Nephron progenitor cell (in vitro differentiated cells): ENCODE measurements around the gene TRAPPC3.

ENCODE experiments used
- DNase-seq: peaks from one replicate; pipeline ENCODE4 v3.0.0; 2021
- H3K27ac Mint-ChIP-seq: 2 replicates; pipeline ENCODE4 v1.8.0; 2021; ENCODE audit warnings: mild to moderate bottlenecking, moderate library complexity, mixed read lengths
- H3K27me3 Mint-ChIP-seq: 2 replicates; pipeline ENCODE4 v1.8.0; 2021; ENCODE audit warnings: mild to moderate bottlenecking, low read depth, mixed read lengths; ENCODE audit not compliant: poor library complexity
- H3K36me3 Mint-ChIP-seq: 2 replicates; pipeline ENCODE4 v1.8.0; 2021; ENCODE audit warnings: low read depth, mixed read lengths
- H3K4me1 Mint-ChIP-seq: 2 replicates; pipeline ENCODE4 v1.8.0; 2021; ENCODE audit warnings: mixed read lengths
- H3K4me3 Mint-ChIP-seq: 2 replicates; pipeline ENCODE4 v1.8.0; 2021; ENCODE audit warnings: mild to moderate bottlenecking, moderate library complexity, mixed read lengths
- H3K9me3 Mint-ChIP-seq: 2 replicates; pipeline ENCODE4 v1.8.0; 2021; ENCODE audit warnings: mild to moderate bottlenecking, moderate library complexity, mixed read lengths
- TF ChIP-seq, protein P1 (sequence below): fragments of 200-600 bp; sonication (generic); IDR thresholded peaks from 2 replicates; pipeline ENCODE4 v1.5.0; 2021; ENCODE audit warnings: antibody characterized with exemption

The TRAPPC3 gene

DNA sequence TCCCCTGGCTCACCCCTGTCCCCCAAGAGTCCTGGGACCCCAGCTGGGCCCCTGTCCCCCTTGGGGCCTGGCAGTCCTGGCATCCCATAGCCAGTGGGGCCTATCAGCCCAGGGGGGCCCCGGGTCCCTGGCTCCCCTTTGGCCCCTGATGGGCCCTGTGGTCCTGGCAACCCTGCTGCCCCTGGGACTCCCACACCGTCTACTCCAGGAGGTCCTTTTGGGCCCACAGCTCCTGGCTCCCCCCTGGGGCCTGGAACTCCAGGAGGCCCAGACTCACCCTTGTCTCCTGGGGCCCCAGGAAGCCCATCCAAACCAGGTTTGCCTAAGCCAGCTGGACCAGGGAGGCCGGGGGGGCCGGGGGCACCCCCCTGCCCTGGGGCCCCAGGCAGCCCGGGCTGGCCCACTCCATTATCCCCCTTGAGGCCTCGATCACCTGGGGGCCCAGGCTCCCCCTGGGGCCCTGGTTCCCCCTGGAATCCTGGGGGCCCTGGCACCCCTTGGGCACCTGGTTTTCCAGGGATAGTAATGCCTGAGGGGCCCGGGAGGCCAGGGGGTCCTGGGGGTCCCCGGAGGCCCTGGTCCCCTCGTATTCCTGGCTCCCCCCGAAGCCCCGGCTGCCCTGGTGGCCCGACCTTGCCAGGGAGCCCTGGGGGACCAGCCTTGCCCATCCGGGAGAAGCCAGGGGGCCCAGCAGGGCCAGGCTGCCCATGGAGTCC, 50.5 kb downstream of the TRAPPC3 start:
- H3K36me3 Mint-ChIP-seq, result peaks cover under 1% of the 10 kb centered on the region
- no peak overlapping the region for H3K4me3 Mint-ChIP-seq
- no peak for DNase-seq
- peaks cover 6% of the 10 kb centered on the region for H3K4me1 Mint-ChIP-seq
- TF ChIP-seq, protein P1, sequence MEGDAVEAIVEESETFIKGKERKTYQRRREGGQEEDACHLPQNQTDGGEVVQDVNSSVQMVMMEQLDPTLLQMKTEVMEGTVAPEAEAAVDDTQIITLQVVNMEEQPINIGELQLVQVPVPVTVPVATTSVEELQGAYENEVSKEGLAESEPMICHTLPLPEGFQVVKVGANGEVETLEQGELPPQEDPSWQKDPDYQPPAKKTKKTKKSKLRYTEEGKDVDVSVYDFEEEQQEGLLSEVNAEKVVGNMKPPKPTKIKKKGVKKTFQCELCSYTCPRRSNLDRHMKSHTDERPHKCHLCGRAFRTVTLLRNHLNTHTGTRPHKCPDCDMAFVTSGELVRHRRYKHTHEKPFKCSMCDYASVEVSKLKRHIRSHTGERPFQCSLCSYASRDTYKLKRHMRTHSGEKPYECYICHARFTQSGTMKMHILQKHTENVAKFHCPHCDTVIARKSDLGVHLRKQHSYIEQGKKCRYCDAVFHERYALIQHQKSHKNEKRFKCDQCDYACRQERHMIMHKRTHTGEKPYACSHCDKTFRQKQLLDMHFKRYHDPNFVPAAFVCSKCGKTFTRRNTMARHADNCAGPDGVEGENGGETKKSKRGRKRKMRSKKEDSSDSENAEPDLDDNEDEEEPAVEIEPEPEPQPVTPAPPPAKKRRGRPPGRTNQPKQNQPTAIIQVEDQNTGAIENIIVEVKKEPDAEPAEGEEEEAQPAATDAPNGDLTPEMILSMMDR, result no peak
- H3K9me3 Mint-ChIP-seq, result no peaks in the 10 kb centered on the region
- no peak overlapping the region for H3K27ac Mint-ChIP-seq
- H3K27me3 Mint-ChIP-seq, result peaks cover 3% of the 10 kb centered on the region

DNA sequence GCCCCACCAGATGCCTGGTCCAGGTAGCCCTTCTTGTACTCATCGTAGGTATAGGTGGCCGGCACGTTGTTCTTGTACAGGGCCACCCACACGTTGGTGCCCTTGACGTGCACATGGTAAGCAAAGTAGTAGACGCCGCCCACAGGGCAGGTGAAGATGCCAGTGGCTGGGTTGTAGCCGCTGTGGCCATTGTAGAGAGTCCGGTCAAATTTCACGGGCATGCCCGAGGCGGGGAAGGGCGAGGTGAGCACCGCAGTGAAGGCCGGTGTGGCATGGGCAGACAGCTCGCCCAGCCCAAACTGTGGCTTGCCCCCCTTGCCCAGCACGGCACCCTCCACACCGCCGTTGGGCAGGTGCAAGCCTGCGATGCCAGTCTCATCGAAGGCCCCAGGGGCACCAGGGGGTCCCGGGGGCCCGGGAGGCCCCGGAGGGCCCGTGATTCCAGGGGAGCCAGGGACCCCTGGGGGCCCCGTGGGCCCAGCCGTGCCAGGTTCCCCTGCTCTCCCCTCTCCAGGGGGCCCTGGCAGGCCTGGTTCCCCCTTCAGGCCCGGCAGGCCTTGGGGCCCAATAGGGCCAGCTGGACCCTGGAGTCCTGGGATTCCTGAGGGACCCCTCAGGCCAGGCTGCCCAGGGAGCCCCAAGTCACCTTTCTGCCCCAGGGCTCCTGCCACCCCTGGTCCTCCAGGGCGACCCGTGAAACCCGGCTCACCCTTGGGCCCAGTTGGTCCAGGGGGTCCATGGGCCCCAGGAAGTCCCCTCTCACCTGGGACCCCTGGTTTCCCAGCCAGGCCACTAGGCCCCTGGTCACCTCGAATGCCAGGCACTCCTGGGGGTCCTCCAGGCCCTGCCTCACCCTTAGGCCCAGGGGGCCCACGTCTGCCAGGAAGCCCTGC, 51.3 kb downstream of the TRAPPC3 start:
- no peak overlapping the region for H3K4me3 Mint-ChIP-seq
- peaks cover 8% of the 10 kb centered on the region for H3K36me3 Mint-ChIP-seq
- DNase-seq, result no peak
- TF ChIP-seq, protein P1, result no peak
- peak overlapping the region; percentile 69 for H3K27ac Mint-ChIP-seq
- peaks cover 3% of the 10 kb centered on the region for H3K27me3 Mint-ChIP-seq
- H3K4me1 Mint-ChIP-seq, result peaks cover 6% of the 10 kb centered on the region
- no peaks in the 10 kb centered on the region for H3K9me3 Mint-ChIP-seq

DNA sequence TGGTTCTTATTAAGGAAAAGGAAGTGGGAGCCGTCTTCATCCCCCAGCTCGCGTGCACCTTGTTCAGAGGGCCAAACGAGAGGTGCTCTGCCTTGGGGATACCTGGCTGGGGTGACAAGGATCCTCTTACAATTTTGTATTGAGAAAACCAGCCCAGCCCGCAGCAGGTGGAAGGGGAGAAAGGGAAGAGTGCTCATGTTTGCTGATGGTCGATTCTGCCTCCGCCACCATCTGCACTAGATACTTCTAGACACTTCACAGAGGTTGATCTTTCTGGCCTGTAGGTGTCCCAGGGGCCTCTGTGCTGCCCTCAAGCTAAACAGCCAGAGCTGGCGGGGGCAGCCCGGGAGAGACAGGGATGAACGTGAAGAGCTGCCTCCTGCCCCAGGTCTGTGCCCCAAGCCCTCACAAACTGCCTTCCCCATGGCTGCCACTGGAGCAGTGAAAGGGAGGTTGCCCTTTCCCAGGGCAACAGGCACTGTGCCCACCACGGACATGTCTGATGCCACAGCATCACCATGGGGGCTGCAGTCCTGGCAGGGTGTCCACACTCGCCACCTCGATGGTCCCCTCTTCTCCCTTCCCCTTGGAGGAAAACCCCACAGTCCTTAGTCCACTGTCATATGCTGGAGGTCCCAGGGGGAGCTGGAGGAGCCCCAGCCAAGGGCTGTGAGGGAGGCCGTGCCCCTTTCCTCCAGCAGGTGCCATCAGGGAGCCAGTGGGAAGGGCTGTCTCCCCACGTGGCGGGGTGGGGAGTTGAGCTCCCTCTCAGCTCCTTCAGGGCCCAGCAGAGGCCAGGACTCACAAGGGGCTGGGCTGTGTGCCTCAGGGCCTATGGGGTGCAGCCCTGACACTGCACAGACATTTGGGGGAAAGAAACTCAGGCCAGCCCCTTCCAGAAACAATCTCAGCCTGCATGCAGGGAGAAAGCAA, 52.5 kb downstream of the TRAPPC3 start:
- no peaks in the 10 kb centered on the region for H3K9me3 Mint-ChIP-seq
- H3K27ac Mint-ChIP-seq, result peak overlapping the region; percentile 78
- no peak overlapping the region for H3K4me3 Mint-ChIP-seq
- H3K36me3 Mint-ChIP-seq, result peaks cover 9% of the 10 kb centered on the region
- peaks cover 6% of the 10 kb centered on the region for H3K4me1 Mint-ChIP-seq
- TF ChIP-seq, protein P1, result no peak
- H3K27me3 Mint-ChIP-seq, result peaks cover 3% of the 10 kb centered on the region
- peak; percentile 41 for DNase-seq

DNA sequence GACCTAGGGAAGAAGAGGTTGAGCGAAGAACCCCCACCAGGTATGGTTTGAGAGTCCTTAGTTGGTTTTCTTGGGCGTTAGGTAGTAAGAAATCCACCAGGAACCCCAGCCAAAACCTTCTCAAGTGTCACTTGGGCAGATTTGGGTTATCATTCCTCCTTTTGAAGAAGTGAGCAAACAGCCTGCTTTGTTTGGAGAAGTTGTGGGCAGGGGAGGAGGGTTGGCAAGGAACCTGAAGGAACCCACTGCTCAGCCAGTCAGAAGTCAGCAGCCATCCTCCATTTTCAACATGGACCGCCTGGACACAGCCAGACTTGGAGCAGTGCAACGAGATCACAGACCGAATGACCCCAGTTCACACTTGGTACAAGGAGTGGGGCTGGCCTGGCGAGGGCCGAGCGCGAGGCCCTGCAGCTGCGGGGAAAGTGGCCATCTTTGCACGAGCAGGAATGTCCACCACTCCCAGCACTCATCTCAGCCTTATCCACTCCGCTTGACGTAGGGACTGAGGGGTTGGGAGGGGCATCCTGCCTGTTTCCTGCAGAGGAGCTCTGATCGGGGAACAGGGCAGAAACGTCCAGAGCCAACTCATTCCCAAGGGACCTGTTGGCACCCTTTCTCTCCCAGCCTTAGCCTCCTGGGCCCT, 53.4 kb downstream of the TRAPPC3 start:
- DNase-seq, result no peak
- Mint-ChIP-seq H3K27ac (peak overlapping the region; percentile 19), H3K36me3 (peaks cover 14% of the 10 kb centered on the region), H3K27me3 (peaks cover 5% of the 10 kb centered on the region), H3K4me1 (peaks cover 6% of the 10 kb centered on the region), H3K9me3 (no peaks in the 10 kb centered on the region), H3K4me3 (no peak overlapping the region)
- TF ChIP-seq, protein P1, result no peak

- Mint-ChIP-seq H3K27ac (no peak overlapping the region), H3K36me3 (peaks cover 18% of the 10 kb centered on the region), H3K27me3 (peaks cover 3% of the 10 kb centered on the region), H3K9me3 (no peaks in the 10 kb centered on the region), H3K4me3 (no peak overlapping the region), H3K4me1 (peaks cover 13% of the 10 kb centered on the region)
- no peak for DNase-seq
- TF ChIP-seq, protein P1, result no peak
Measured at GRCh38 chr1:36094621-36095061, 54.6 kb downstream of the TRAPPC3 start.
